ENCODE data around the gene SYT3.

Gene SYT3

DNA sequence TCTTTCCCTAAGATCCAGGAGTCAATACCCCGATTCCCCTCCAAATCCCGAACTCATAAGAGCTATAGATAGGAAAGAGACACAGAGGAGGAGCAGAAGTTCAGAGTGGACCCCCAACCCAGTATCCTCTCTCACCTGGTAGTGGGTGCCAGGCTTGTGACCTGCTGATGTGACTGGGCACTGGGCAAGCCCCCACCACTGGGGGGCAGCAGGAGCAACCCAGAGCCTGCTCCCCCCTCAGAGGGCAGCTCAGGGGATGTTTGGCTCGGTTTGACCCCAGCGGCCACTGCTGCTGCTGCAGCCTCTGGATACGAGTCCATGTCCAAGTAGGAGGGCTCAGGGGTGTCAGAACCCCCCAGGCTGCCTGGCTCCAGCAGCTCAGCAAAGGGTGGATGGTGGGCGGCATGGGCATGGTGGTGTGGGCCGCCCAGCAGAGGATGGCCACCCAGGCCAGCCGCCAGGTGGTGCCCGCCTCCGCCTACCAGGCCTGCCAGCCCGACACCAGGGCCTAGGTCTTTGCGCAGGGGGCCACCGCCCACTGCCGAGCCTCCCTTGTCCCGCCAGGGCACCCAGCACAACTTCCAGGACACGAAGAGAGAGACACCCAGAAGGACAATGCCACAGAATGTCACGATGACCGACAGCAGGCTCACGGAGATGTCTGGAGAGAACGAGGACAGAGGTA is 7.4 kb downstream of the SYT3 start:
- Histone ChIP-seq H2AFZ (ENCODE audit: low read length) (no peak overlapping the region), H3K4me1 (ENCODE audit: insufficient read depth, low read length, poor library complexity, severe bottlenecking) (no peaks in the 10 kb centered on the region), H3K4me2 (ENCODE audit: low read depth, low read length, poor library complexity, severe bottlenecking) (no peak overlapping the region), H3F3A (ENCODE audit: low read depth) (no peaks in the 10 kb centered on the region), H3K9me2 (replicated peaks; ENCODE audit: low read depth, low read length) (no peaks in the 10 kb centered on the region), H4K20me1 (ENCODE audit: insufficient read depth, low read length, poor library complexity, severe bottlenecking) (no peaks in the 10 kb centered on the region), H3K9ac (ENCODE audit: low read depth, low read length, poor library complexity, severe bottlenecking) (no peak overlapping the region), H3K36me3 (ENCODE audit: insufficient read depth, low read length) (no peaks in the 10 kb centered on the region), H3K9me3 (ENCODE audit: insufficient read depth, low read depth, low read length) (peaks cover 5% of the 10 kb centered on the region; the same call in 1 of the 2 replicates), H3K79me2 (ENCODE audit: insufficient read depth, low read length) (no peaks in the 10 kb centered on the region), H3K27me3 (ENCODE audit: insufficient read depth, low read length, poor library complexity, severe bottlenecking) (no peaks in the 10 kb centered on the region), H3K4me3 (ENCODE audit: low read length, poor library complexity, severe bottlenecking) (no peak overlapping the region)
- TF ChIP-seq EZH2phosphoT487 (IDR thresholded peaks at IDR 0.05; ENCODE audit: borderline replicate concordance) = no peak
- TF ChIP-seq, protein P1, sequence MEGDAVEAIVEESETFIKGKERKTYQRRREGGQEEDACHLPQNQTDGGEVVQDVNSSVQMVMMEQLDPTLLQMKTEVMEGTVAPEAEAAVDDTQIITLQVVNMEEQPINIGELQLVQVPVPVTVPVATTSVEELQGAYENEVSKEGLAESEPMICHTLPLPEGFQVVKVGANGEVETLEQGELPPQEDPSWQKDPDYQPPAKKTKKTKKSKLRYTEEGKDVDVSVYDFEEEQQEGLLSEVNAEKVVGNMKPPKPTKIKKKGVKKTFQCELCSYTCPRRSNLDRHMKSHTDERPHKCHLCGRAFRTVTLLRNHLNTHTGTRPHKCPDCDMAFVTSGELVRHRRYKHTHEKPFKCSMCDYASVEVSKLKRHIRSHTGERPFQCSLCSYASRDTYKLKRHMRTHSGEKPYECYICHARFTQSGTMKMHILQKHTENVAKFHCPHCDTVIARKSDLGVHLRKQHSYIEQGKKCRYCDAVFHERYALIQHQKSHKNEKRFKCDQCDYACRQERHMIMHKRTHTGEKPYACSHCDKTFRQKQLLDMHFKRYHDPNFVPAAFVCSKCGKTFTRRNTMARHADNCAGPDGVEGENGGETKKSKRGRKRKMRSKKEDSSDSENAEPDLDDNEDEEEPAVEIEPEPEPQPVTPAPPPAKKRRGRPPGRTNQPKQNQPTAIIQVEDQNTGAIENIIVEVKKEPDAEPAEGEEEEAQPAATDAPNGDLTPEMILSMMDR (conservative IDR thresholded peaks at IDR 0.05; ENCODE audit: low read length) = no peak

DNA sequence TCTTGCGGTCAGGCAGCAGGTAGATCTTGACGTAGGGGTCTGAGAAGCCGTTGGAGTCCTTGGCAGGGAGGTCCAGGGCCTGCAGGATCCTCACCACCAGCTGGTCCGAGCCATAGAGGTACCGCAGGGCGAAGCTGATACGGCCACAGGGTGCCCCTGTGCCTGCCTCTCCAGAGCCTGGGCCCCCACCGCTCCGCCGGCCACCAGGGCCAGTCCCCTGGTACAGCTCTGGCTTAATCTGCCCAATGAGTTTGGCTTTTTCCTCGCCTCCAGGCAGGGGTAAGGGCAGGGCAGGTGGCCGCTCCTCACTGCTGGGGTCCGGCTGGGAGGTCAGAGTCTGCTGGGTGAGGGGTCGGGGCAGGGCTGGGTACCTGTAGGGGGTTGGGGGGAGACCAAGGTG is 9.9 kb downstream of the SYT3 start:
- Histone ChIP-seq H3K36me3 (ENCODE audit: insufficient read depth, low read length) (no peaks in the 10 kb centered on the region), H3K4me1 (ENCODE audit: insufficient read depth, low read length, poor library complexity, severe bottlenecking) (no peaks in the 10 kb centered on the region), H3K4me2 (ENCODE audit: low read depth, low read length, poor library complexity, severe bottlenecking) (no peak overlapping the region), H3K9me2 (replicated peaks; ENCODE audit: low read depth, low read length) (no peaks in the 10 kb centered on the region), H3K9me3 (ENCODE audit: insufficient read depth, low read depth, low read length) (peaks cover 5% of the 10 kb centered on the region; the same call in 1 of the 2 replicates), H2AFZ (ENCODE audit: low read length) (no peak overlapping the region), H3K27me3 (ENCODE audit: insufficient read depth, low read length, poor library complexity, severe bottlenecking) (no peaks in the 10 kb centered on the region), H3K4me3 (ENCODE audit: low read length, poor library complexity, severe bottlenecking) (no peak overlapping the region), H4K20me1 (ENCODE audit: insufficient read depth, low read length, poor library complexity, severe bottlenecking) (no peaks in the 10 kb centered on the region), H3F3A (ENCODE audit: low read depth) (no peaks in the 10 kb centered on the region), H3K9ac (ENCODE audit: low read depth, low read length, poor library complexity, severe bottlenecking) (no peak overlapping the region), H3K79me2 (ENCODE audit: insufficient read depth, low read length) (no peaks in the 10 kb centered on the region)
- TF ChIP-seq, protein P1 (conservative IDR thresholded peaks at IDR 0.05; ENCODE audit: low read length) = no peak
- no peak for TF ChIP-seq EZH2phosphoT487 (IDR thresholded peaks at IDR 0.05; ENCODE audit: borderline replicate concordance)

DNA sequence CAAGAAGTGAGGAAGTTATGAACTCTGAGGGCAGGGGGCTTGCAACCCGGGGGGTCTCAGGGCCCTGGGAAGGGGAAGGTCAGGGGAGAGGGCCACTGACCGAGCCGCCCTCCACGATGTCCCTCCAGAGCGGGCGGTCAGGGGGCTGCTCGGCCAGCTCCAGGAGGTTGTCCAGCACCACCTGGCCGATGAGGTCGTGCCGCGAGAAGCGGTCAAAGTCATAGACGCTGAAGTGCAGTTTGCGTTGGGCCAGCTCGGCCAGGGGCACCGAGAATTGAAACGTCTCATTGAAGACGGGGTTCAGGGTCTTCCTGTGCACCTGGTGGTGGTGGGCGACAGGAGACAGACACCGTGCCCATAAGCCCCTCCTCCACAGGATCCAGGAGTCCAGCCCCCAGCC is 10.5 kb downstream of the SYT3 start:
- no peak overlapping the region for H3K4me3 ChIP-seq (ENCODE audit: low read length, poor library complexity, severe bottlenecking)
- no peaks in the 10 kb centered on the region for H3K79me2 ChIP-seq (ENCODE audit: insufficient read depth, low read length)
- TF ChIP-seq EZH2phosphoT487 (IDR thresholded peaks at IDR 0.05; ENCODE audit: borderline replicate concordance) = no peak
- H4K20me1 ChIP-seq (ENCODE audit: insufficient read depth, low read length, poor library complexity, severe bottlenecking) = no peaks in the 10 kb centered on the region
- H3F3A ChIP-seq (ENCODE audit: low read depth) = no peaks in the 10 kb centered on the region
- H3K4me2 ChIP-seq (ENCODE audit: low read depth, low read length, poor library complexity, severe bottlenecking) = no peak overlapping the region
- no peaks in the 10 kb centered on the region for H3K36me3 ChIP-seq (ENCODE audit: insufficient read depth, low read length)
- H3K9ac ChIP-seq (ENCODE audit: low read depth, low read length, poor library complexity, severe bottlenecking) = no peak overlapping the region
- H3K9me3 ChIP-seq (ENCODE audit: insufficient read depth, low read depth, low read length) = peaks cover 5% of the 10 kb centered on the region; the same call in 1 of the 2 replicates
- no peaks in the 10 kb centered on the region for H3K4me1 ChIP-seq (ENCODE audit: insufficient read depth, low read length, poor library complexity, severe bottlenecking)
- H3K9me2 ChIP-seq (replicated peaks; ENCODE audit: low read depth, low read length) = no peaks in the 10 kb centered on the region
- H2AFZ ChIP-seq (ENCODE audit: low read length) = no peak overlapping the region
- H3K27me3 ChIP-seq (ENCODE audit: insufficient read depth, low read length, poor library complexity, severe bottlenecking) = no peaks in the 10 kb centered on the region

- Histone ChIP-seq H4K20me1 (ENCODE audit: insufficient read depth, low read length, poor library complexity, severe bottlenecking) (no peaks in the 10 kb centered on the region), H3K4me1 (ENCODE audit: insufficient read depth, low read length, poor library complexity, severe bottlenecking) (no peaks in the 10 kb centered on the region), H3K9me2 (replicated peaks; ENCODE audit: low read depth, low read length) (no peaks in the 10 kb centered on the region), H3K4me2 (ENCODE audit: low read depth, low read length, poor library complexity, severe bottlenecking) (no peak overlapping the region), H3K36me3 (ENCODE audit: insufficient read depth, low read length) (no peaks in the 10 kb centered on the region), H3K9ac (ENCODE audit: low read depth, low read length, poor library complexity, severe bottlenecking) (no peak overlapping the region), H3K4me3 (ENCODE audit: low read length, poor library complexity, severe bottlenecking) (no peak overlapping the region), H3F3A (ENCODE audit: low read depth) (no peaks in the 10 kb centered on the region), H2AFZ (ENCODE audit: low read length) (no peak overlapping the region), H3K9me3 (ENCODE audit: insufficient read depth, low read depth, low read length) (peaks cover 3% of the 10 kb centered on the region; the same call in 1 of the 2 replicates), H3K79me2 (ENCODE audit: insufficient read depth, low read length) (no peaks in the 10 kb centered on the region), H3K27me3 (ENCODE audit: insufficient read depth, low read length, poor library complexity, severe bottlenecking) (no peaks in the 10 kb centered on the region)
- no peak for TF ChIP-seq EZH2phosphoT487 (IDR thresholded peaks at IDR 0.05; ENCODE audit: borderline replicate concordance)
- TF ChIP-seq, protein P1 (conservative IDR thresholded peaks at IDR 0.05; ENCODE audit: low read length) = no peak
These were observed 11.1 kb downstream of the SYT3 start for GRCh38 chr19:50628551-50628950.

Measured in Loucy (cell line).